Common myeloid progenitor, CD34-positive (primary cell): ENCODE measurements around the gene CDH13.

ENCODE experiments used
- CTCF ChIA-PET: fragments of 350-600 bp; sonication (Branson Sonifier 250); formaldehyde crosslinking; loops from one replicate; lab custom pipeline; 2021; ENCODE audit warnings: antibody characterized with exemption; lab: Charles Lee
- POLR2A ChIA-PET: fragments of 350-600 bp; sonication (Branson Sonifier 250); formaldehyde crosslinking; loops from one replicate; lab custom pipeline; 2021; ENCODE audit warnings: antibody characterized with exemption; lab: Charles Lee
- DNase-seq, 3 donors: peaks; one replicate each; pipeline versions ENCODE4 v3.0.0 to v3.0.0-alpha.2; 2013
- H3K27ac ChIP-seq, 2 experiments: 1 replicate in 1 of 2; 2 replicates in 1 of 2; pipeline ENCODE4 v1.7.0; 2013; ENCODE audit warnings: inconsistent platforms in 2 of 2, low read length in 2 of 2, mild to moderate bottlenecking in 2 of 2, low read depth in 1 of 2, moderate library complexity in 1 of 2; ENCODE audit not compliant: severe bottlenecking in 2 of 2, insufficient read depth in 1 of 2, poor library complexity in 1 of 2
- H3K27me3 ChIP-seq, 5 experiments: replicated peaks in 2 of 5; 1 replicate in 3 of 5; 2 replicates in 2 of 5; pipeline versions ENCODE4 v1.6.1 to v1.7.0; 2013; ENCODE audit warnings: low read length in 4 of 5, mild to moderate bottlenecking in 2 of 5, moderate library complexity in 2 of 5, inconsistent platforms in 1 of 5; ENCODE audit not compliant: insufficient read depth in 5 of 5, control insufficient read depth in 4 of 5
- H3K36me3 ChIP-seq, 4 experiments: 1 replicate in 2 of 4; 2 replicates in 2 of 4; pipeline versions ENCODE4 v1.6.1 to v1.7.0; 2013; ENCODE audit warnings: low read length in 3 of 4, control low read depth in 1 of 4, mild to moderate bottlenecking in 1 of 4; ENCODE audit not compliant: control insufficient read depth in 4 of 4, insufficient read depth in 4 of 4
- H3K4me1 ChIP-seq, 4 experiments: 1 replicate in 3 of 4; 2 replicates in 1 of 4; pipeline versions ENCODE4 v1.6.1 to v1.7.1; 2013; ENCODE audit warnings: low read length in 3 of 4, mild to moderate bottlenecking in 3 of 4, control low read depth in 1 of 4, inconsistent platforms in 1 of 4, moderate library complexity in 1 of 4; ENCODE audit not compliant: control insufficient read depth in 4 of 4, insufficient read depth in 4 of 4; ENCODE audit errors: control extremely low read depth in 1 of 4
- H3K4me3 ChIP-seq, 7 experiments: 1 replicate in 4 of 7; 2 replicates in 3 of 7; pipeline versions ENCODE4 v1.5.1 to v1.7.0; 2013; ENCODE audit warnings: mild to moderate bottlenecking in 7 of 7, low read length in 6 of 7, moderate library complexity in 6 of 7, inconsistent platforms in 2 of 7, low read depth in 2 of 7, control low read depth in 1 of 7; ENCODE audit not compliant: insufficient read depth in 4 of 7, control insufficient read depth in 1 of 7; ENCODE audit errors: extremely low read depth in 1 of 7
- H3K9me3 ChIP-seq, 5 experiments: 1 replicate in 4 of 5; 2 replicates in 1 of 5; pipeline versions ENCODE4 v1.6.1 to v1.7.1; 2013; ENCODE audit warnings: low read length in 4 of 5, mild to moderate bottlenecking in 2 of 5, inconsistent platforms in 1 of 5, low read depth in 1 of 5, moderate library complexity in 1 of 5; ENCODE audit not compliant: control insufficient read depth in 4 of 5, insufficient read depth in 2 of 5; ENCODE audit errors: control extremely low read depth in 1 of 5
- WGBS: methylation state at CpG from one replicate; pipeline ENCODE4 v1.1.5; 2013; ENCODE audit not compliant: insufficient coverage; 5-methylcytosine and 5-hydroxymethylcytosine counted together

CDH13 gene

DNA sequence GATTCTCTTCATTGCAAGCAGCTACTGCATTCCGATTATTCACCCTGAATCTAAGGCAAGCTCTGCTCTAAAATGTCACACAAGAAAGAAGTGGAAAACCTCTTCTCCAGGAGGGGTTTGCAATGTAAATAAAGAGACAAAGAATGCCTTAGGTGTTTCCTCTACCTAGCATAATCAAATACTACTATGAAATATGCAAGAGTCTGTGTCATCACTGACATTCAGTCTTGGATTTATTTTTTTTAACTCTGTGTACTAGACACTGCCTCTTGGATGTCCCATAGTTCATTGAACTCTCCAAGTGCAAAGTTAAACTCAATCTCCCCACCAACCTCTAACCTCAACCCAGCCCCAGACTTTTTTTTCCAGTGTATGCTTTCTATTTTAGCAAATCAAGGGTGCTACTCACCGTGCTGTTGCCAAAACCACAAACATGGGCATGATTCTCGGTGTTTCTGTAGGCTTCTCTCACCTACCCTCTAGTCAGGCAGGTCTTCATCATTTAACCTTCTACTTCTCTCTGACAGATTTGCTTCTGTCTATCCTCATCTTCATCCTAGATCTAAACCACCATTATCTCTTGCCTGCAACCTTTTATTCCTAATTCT lies 329.1 kb downstream of the CDH13 start:
- H3K9me3 ChIP-seq: peaks cover 0 to 2% (median 0%) of the 10 kb centered on the region in 5 experiments
- no peak overlapping the region for H3K4me3 ChIP-seq
- 85% methylated on average over 3 of the region's 3 CpGs for WGBS
- ChIA-PET POLR2A (no interaction called here), CTCF (no interaction called here)
- no peak overlapping the region for H3K27ac ChIP-seq
- DNase-seq: no peak
- H3K36me3 ChIP-seq: no peaks in the 10 kb centered on the region
- H3K27me3 ChIP-seq: no peaks in the 10 kb centered on the region
- H3K4me1 ChIP-seq: no peaks in the 10 kb centered on the region

DNA sequence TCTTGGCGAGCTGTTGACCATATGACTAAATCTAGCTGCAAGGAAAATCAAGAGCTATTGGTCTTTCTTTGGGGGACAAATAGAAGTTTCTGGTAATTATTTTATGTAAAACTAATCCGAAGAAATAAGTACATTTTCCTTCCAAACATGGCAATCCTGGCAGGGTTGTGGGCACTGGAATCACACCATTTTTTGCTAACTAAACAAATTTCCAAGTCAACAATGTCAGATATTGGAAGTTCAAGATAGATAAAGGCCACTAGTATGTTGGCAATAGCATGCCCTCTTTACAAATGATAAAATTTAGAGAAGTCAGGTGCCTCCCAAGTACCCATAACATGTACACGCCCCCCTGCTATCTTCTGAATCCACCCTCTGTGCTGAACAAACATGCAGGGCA lies 330.4 kb downstream of the CDH13 start:
- Histone ChIP-seq H3K27me3 (no peaks in the 10 kb centered on the region), H3K36me3 (no peaks in the 10 kb centered on the region), H3K27ac (no peak overlapping the region), H3K4me3 (no peak overlapping the region), H3K4me1 (no peaks in the 10 kb centered on the region), H3K9me3 (peaks cover 0 to 2% (median 0%) of the 10 kb centered on the region in 5 experiments)
- ChIA-PET CTCF (no interaction called here), POLR2A (no interaction called here)
- no CpG with 5 or more reads among the region's 3 CpGs for WGBS
- DNase-seq: no peak

DNA sequence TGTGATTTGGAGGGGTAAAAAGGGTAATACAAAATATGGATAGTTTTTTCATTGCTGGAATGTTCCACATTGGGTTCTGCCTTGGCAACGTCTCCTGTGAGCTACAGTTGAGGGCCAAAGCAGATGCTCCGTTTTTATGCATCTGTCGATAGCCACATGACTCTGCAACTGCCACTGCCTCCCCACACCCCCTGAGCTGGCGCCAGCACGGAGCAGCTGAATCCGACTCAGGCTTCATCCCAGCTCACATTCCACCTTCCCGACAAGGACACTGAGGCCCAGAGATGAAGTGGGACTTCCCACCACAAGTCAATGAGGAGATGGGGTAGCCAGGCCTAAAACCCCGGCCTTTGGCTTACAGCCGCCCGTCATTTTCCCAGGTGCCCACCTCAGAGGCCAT lies 334.1 kb downstream of the CDH13 start:
- ChIA-PET CTCF (no interaction called here), POLR2A (no interaction called here)
- H3K4me3 ChIP-seq: no peak overlapping the region
- no peaks in the 10 kb centered on the region for H3K36me3 ChIP-seq
- no peaks in the 10 kb centered on the region for H3K27me3 ChIP-seq
- no peaks in the 10 kb centered on the region for H3K4me1 ChIP-seq
- DNase-seq: no peak
- peaks cover 0 to 2% (median 0%) of the 10 kb centered on the region in 5 experiments for H3K9me3 ChIP-seq
- 100% methylated on average over 6 of the region's 10 CpGs for WGBS
- no peak overlapping the region for H3K27ac ChIP-seq

DNA sequence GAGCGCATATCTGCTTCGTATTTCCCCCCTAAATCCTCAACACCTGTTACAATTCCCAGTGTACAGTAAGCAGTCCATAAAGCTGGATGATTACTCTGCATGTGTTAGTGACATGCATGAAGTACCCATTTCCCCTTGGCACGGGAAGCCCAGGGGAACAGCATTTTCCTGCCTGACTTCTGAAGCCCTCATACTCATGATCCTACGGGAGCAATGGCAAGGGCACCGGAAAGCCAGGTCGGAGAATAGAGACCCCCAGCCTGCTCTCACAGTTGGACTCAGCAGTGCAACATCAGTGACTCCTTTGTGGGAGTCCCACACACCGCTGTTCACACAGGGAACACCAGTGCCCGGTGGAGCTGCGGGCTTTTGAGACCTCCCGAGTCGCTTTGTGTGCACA lies 336.9 kb downstream of the CDH13 start:
- ChIA-PET POLR2A (no interaction called here), CTCF (no interaction called here)
- Histone ChIP-seq H3K36me3 (no peaks in the 10 kb centered on the region), H3K27me3 (no peaks in the 10 kb centered on the region), H3K27ac (no peak overlapping the region), H3K9me3 (no peaks in the 10 kb centered on the region), H3K4me3 (no peak overlapping the region), H3K4me1 (no peaks in the 10 kb centered on the region)
- DNase-seq: no peak
- 91% methylated on average over 9 of the region's 11 CpGs for WGBS

DNA sequence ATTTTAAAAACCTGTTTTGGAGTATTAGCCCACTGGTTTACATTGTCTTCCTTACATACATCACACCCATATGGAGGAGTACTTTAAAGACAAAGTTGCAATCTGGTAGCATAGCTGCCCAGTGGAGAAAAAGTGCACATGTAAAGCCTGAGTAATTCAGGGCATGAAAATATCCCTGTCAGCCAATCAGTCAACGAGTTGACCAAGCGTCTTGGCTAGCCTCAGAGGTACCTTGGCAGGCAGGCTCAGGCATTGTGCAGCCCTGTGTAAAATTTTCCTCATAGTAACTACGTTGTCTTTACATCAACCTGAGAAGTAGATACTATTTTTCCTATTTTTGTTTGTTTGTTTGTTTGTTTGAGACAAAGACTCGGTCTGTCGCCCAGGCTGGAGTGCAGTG lies 339.0 kb downstream of the CDH13 start:
- POLR2A ChIA-PET: no interaction called here
- CTCF ChIA-PET: no interaction called here
- no peak for DNase-seq
- no peak overlapping the region for H3K4me3 ChIP-seq
- no peaks in the 10 kb centered on the region for H3K9me3 ChIP-seq
- 100% methylated on average over 2 of the region's 5 CpGs for WGBS
- H3K27me3 ChIP-seq: no peaks in the 10 kb centered on the region
- no peak overlapping the region for H3K27ac ChIP-seq
- H3K4me1 ChIP-seq: no peaks in the 10 kb centered on the region
- no peaks in the 10 kb centered on the region for H3K36me3 ChIP-seq

DNA sequence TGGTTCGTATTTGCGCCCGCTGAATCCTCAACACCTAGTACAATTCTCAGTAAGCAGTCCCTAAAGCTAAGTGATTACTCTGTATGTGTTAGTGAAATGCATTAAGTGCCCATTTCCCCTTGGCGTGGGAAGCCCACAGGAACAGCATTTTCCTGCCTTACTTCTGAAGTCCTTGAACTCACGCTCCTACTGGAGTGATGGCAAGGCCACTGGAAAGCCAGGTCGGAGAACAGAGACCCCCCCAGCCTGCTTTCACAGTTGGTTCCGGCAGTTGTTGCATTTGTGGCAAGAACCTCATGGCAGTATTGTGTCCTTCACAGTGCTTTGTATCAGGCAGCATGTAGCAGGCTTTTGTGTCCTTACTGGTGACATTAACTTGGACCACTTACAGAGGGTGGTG lies 340.7 kb downstream of the CDH13 start:
- Histone ChIP-seq H3K4me3 (no peak overlapping the region), H3K36me3 (no peaks in the 10 kb centered on the region), H3K27ac (no peak overlapping the region), H3K27me3 (no peaks in the 10 kb centered on the region), H3K4me1 (no peaks in the 10 kb centered on the region), H3K9me3 (peaks cover 0 to 5% (median 0%) of the 10 kb centered on the region in 5 experiments)
- WGBS: 73% methylated on average over 3 of the region's 7 CpGs
- ChIA-PET POLR2A (no interaction called here), CTCF (no interaction called here)
- DNase-seq: no peak

DNA sequence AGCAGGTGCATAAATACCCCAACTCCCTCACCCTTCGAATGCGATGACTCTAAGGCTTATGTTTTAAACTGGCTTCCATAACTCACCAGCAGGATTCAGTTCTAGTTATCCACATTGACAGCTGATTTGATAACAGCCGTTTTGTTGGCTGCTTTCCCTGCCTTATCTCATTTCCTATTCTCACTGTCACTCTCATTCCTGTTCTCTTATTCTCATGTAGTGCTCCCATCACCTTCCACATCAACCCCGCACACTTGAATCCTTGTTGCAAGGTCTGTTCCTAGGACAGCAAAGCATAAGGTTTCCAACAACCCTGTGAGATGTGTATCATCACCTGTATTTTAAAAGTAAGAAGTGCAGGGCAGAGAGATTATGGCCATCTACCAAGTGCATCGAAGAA lies 344.4 kb downstream of the CDH13 start:
- Histone ChIP-seq H3K27me3 (no peaks in the 10 kb centered on the region), H3K27ac (no peak overlapping the region), H3K36me3 (no peaks in the 10 kb centered on the region), H3K4me3 (no peak overlapping the region), H3K4me1 (no peaks in the 10 kb centered on the region), H3K9me3 (peaks cover 0 to 5% (median 0%) of the 10 kb centered on the region in 5 experiments)
- ChIA-PET CTCF (no interaction called here), POLR2A (no interaction called here)
- WGBS: 74% methylated on average over 4 of the region's 5 CpGs
- DNase-seq: no peak
